T-helper 2 cell treated with Interferon-gamma antibody and Interleukin-4, amounts not matched to agents 5 μg/mL and 100 μg/mL, for 36 hours (primary cell): ENCODE data around the gene GATA5.
"Not testable (repeated sequence)": the region's sequence is repeated elsewhere in the genome, so short reads cannot be mapped to it uniquely, and the experiment has no call there.

Experiments used
- DNase-seq: peaks from one replicate; pipeline ENCODE4 v3.0.0; 2021; ENCODE audit warnings: low spot score
- H3K27ac Mint-ChIP-seq: one replicate; pipeline ENCODE4 v1.8.0; 2021; ENCODE audit warnings: mild to moderate bottlenecking, mixed read lengths
- H3K27me3 Mint-ChIP-seq: one replicate; pipeline ENCODE4 v1.8.0; 2021; ENCODE audit warnings: low read depth, mixed read lengths
- H3K36me3 Mint-ChIP-seq: one replicate; pipeline ENCODE4 v1.8.0; 2021; ENCODE audit warnings: low read depth, mixed read lengths
- H3K4me1 Mint-ChIP-seq: one replicate; pipeline ENCODE4 v1.8.0; 2021; ENCODE audit warnings: low read depth, mixed read lengths
- H3K4me3 Mint-ChIP-seq: one replicate; pipeline ENCODE4 v1.8.0; 2022; ENCODE audit warnings: mild to moderate bottlenecking, moderate library complexity, mixed read lengths
- H3K9me3 Mint-ChIP-seq: one replicate; pipeline ENCODE4 v1.8.0; 2021; ENCODE audit warnings: mixed read lengths

GATA5 gene

DNA sequence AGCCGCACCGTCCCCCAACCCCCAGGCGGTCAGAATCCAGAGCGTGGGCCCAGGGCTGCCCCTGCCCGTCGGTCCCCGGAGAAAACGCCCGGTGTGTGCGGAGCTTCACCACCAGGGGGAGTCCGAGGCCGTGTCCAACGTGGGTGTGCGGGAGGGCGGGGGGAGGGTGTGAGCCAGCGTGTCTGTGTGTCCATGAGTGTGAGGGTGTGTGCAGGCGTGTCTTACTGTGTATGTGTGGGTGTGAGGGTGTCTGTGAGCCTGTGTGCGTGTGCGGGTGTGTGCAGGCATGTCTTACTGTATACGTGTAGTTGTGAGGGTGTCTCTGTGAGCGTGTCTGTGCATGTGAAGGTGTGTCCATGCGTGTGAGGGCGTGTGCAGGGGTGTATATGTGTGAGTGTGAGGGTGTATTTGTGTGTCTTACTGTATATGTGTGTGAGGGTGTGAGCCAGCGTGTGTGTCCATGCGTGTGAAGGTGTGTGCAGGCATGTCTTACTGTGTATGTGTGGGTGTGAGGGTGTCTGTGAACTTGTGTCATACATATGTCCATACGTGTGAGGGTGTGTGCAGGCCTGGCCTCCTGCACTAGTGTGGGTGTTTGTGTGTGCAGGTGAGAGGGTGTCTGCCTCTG lies 24.6 kb upstream of the GATA5 start:
- no peaks in the 10 kb centered on the region for H3K9me3 Mint-ChIP-seq
- DNase-seq: peak; percentile 69
- H3K27me3 Mint-ChIP-seq: no peaks in the 10 kb centered on the region
- H3K27ac Mint-ChIP-seq: peak overlapping the region; percentile 79
- no peaks in the 10 kb centered on the region for H3K36me3 Mint-ChIP-seq
- peaks cover 18% of the 10 kb centered on the region for H3K4me1 Mint-ChIP-seq
- no peak overlapping the region for H3K4me3 Mint-ChIP-seq

DNA sequence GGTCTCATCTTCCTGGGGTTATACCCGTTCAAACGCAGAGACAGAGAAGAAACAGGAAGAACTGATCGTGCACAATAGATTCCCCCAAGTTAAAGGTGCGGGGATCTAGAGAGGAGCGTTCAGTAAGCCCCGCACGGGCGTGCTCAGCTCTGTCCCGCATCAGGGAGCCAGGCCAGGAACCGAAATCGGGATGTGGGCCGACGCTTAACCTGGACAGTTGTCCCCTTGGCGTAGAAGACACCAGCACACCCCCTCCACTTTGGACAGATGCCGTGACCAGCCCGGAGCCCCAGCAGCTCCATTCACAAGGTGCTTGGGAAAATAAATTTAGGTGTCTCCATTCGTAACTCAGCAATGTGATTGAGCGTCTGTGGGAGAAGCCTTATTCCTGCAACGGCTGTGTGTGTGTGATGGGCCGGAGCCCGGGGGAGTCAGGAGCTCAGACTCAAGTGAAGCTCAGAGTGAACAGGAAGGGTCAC lies 24.0 kb upstream of the GATA5 start:
- Mint-ChIP-seq H3K9me3 (no peaks in the 10 kb centered on the region), H3K4me1 (peaks cover 18% of the 10 kb centered on the region), H3K4me3 (no peak overlapping the region), H3K27me3 (no peaks in the 10 kb centered on the region), H3K27ac (no peak overlapping the region), H3K36me3 (no peaks in the 10 kb centered on the region)
- DNase-seq: no peak

DNA sequence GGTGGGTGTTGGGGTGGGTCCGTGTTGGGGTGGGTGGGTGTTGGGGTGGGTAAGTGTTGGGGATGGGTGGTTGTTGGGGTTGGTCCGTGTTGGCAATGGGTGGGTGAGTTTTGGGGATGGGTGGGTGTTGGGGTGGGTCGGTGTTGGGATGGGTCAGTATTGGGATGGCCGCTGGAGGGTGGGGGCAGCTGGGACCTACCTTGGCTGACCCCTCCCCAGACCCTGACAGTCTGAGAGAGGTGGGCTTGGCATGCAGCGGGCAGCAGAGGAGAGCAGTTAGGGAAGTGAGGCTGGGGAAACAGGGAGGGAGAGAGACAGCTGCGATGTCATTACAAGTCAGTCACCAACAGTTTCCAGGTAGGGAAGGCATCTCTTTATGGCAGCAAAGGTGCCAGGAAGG lies 23.1 kb upstream of the GATA5 start:
- H3K27ac Mint-ChIP-seq: no peak overlapping the region
- peaks cover 18% of the 10 kb centered on the region for H3K4me1 Mint-ChIP-seq
- no peaks in the 10 kb centered on the region for H3K36me3 Mint-ChIP-seq
- H3K9me3 Mint-ChIP-seq: no peaks in the 10 kb centered on the region
- H3K4me3 Mint-ChIP-seq: no peak overlapping the region
- no peak for DNase-seq
- no peaks in the 10 kb centered on the region for H3K27me3 Mint-ChIP-seq

DNA sequence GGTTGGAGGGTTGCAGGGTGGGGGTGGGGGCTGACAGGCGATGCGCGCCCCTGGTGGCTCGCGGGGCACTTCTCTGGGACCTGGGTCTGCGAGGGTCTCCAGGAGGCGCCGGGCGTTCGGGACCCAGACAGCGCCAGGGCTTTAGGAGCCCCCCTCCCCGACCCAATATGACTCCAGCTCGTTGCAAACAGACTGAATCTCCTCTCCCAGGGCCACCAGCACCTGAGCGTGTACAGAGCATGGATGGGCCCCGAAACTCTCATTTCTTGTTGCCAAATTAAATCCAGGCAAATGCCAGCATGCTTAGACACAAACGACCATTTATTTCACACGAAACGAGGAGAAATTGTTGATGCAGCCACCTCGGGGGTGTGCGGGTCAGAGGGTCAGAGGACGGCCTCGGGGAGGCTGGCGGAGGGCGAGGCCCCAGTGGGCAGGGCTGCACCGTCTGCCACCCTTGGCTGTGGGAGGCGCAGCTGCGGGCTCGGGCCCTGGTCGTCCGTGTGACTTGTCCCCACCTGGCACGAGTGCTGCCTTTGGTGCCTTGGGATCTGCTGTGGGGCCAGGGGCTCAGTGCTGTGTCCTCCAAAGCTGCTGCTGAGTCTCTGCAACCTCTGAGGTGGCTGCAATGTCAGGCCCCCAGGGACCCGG lies 20.9 kb upstream of the GATA5 start:
- H3K36me3 Mint-ChIP-seq: no peaks in the 10 kb centered on the region
- H3K4me3 Mint-ChIP-seq: no peak overlapping the region
- peak overlapping the region; percentile 31 for H3K27ac Mint-ChIP-seq
- no peaks in the 10 kb centered on the region for H3K27me3 Mint-ChIP-seq
- peaks cover 11% of the 10 kb centered on the region for H3K4me1 Mint-ChIP-seq
- DNase-seq: no peak
- H3K9me3 Mint-ChIP-seq: no peaks in the 10 kb centered on the region

DNA sequence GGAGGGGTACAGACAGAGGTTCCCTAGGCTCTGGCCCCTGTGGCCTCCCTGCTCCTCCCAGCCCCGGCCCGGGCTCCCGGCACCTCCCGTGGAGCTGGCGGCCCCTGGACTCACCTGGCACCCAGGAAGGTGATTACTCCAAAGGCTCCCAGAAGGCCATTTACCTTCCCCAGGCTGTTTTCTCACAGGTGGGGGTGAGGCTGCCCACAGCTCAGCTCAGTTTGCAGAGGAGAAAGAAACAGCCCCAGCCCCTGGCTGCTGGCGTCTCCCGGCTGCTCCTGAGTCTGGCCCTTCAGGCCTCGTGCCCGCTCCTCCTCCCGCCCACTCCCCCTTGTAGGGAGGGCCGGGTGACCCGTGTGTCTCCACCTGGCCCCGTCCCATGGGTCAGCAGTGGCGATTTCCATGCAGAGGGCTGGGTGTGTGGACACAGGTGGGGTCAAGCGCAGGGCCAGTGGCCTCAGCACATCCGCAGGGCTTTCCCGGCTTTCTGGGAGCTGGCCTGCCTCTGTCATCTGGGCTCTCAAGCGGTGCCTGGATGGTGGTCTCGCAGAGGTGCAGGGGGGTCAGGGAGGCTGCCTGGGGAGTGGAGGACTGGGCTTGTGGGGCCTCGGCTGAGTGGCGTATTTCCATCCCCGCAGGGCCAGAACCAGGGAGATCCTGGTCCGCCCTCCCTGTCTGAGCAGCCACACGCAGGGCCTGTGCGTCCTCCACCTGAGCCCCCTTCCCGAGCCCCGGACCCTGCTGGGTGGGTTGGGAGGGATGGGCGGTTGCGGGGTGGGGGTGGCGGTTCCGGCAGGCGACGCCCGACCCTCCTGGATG lies 20.2 kb upstream of the GATA5 start:
- Mint-ChIP-seq H3K9me3 (no peaks in the 10 kb centered on the region), H3K4me3 (no peak overlapping the region), H3K27ac (no peak overlapping the region), H3K36me3 (no peaks in the 10 kb centered on the region), H3K27me3 (no peaks in the 10 kb centered on the region), H3K4me1 (peaks cover 7% of the 10 kb centered on the region)
- DNase-seq: no peak

DNA sequence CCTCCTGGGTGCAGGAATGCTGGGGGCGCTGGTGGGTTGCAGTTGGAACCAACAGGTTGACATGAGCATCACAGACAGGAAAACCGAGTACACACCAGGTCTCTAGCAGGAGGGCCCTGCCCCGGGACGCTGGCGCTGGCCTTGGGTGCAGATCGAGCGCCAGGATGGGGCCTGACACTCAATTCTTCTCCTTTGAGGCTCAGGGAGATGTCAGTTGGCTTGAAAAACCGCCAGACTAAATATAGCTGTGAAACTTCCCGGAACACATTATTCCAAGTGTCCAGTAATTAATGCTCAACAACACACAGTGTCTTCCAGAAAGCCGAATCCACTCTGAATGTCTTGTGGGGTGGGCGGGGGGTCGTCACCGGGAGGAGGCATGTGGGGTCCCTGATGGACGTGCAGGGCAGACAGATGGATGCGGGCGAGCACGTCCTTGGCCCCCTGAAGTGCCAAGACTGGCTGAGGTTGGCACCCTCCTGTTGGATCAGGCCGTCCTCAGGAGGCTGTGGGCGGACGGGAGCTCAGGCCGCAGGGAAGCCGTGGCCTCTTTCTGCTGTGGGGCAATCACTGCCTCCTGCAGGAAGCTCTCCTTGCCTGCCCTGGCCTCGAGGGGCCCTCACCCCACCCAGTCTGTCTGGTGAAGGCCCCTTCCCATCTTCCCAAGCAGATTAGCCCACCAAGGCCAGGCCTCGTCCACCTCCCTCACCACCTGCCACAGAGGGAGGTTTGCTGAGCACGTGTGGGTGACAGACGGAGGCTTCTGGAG lies 19.4 kb upstream of the GATA5 start:
- Mint-ChIP-seq H3K27me3 (no peaks in the 10 kb centered on the region), H3K36me3 (no peaks in the 10 kb centered on the region), H3K4me1 (no peaks in the 10 kb centered on the region), H3K4me3 (no peak overlapping the region), H3K9me3 (no peaks in the 10 kb centered on the region), H3K27ac (no peak overlapping the region)
- DNase-seq: no peak

DNA sequence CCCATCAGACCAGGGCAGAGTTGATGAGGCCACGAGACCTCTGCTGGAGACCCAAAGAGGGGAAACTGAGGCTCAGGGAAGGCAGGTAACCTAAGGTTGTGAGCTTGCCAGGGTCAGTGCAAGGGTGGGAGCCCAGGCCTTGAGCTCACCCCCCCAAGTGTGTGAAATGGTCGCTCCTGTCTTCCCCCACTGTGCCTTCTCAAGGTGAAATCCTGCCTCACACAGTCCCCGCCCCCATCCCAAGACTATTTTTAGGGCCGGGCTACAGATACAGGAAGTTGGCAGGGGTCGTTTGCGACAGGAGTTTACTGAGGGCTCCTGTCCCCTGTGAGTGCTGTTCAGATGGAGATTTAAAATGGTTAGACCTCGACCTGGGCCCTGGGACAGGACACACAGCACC lies 18.7 kb upstream of the GATA5 start:
- H3K36me3 Mint-ChIP-seq: no peaks in the 10 kb centered on the region
- H3K4me3 Mint-ChIP-seq: no peak overlapping the region
- H3K4me1 Mint-ChIP-seq: no peaks in the 10 kb centered on the region
- H3K27me3 Mint-ChIP-seq: no peaks in the 10 kb centered on the region
- H3K9me3 Mint-ChIP-seq: no peaks in the 10 kb centered on the region
- no peak for DNase-seq
- H3K27ac Mint-ChIP-seq: no peak overlapping the region

DNA sequence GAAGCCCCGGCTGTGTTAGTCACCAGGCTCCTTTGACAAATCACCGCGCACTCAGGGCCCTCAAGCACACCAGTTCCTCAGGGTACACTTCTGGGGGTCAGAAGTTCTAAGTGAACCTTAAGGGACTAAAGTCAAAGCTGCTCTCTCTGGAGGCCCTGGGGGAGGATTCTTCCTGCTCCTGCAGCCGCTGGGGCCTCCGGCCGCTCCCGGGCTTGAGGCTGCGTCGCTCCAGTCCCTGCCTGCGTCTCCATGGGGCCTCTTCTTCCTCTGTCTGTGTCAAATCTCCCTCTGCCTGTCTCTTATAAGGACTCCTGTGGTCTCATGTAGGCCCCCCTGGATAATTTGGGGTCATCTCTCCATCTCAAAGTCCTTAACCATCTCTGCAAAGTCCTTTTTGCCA lies 18.1 kb upstream of the GATA5 start:
- no peaks in the 10 kb centered on the region for H3K9me3 Mint-ChIP-seq
- H3K27me3 Mint-ChIP-seq: peaks cover 1% of the 10 kb centered on the region
- no peaks in the 10 kb centered on the region for H3K4me1 Mint-ChIP-seq
- H3K4me3 Mint-ChIP-seq: no peak overlapping the region
- H3K36me3 Mint-ChIP-seq: no peaks in the 10 kb centered on the region
- no peak overlapping the region for H3K27ac Mint-ChIP-seq
- no peak for DNase-seq

DNA sequence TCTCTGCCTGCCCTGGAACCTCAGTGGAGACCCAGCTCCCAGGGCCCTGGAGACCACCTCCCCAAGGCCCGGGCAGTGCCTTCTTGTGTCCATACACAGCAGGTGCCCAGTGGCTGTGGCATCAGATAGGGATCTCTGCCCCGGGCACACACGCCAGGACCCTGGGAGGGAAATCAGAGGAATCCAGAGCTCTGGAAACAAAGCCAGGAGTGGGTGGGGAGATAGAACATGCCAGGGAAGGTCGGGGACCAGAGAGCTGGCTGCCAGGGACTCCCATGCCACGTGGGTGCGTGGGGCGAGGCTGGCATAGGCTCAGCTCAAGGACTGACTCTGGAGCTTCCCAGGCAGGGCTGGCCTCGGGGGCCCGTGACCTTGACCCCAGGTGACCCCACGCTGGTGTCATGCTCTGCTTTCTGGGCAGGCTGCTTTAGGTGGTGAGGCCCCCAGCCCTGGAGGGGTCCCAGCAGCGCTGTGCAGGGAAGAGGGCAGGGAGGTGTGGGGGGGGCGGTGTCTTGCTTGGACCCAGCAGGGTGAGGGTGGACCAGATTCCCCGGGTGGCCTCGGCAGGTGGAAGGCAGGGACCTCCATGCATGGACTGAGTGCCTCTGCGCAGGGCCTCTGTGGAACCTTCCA lies 17.6 kb upstream of the GATA5 start:
- no peak overlapping the region for H3K27ac Mint-ChIP-seq
- no peaks in the 10 kb centered on the region for H3K36me3 Mint-ChIP-seq
- H3K9me3 Mint-ChIP-seq: no peaks in the 10 kb centered on the region
- H3K4me3 Mint-ChIP-seq: no peak overlapping the region
- no peaks in the 10 kb centered on the region for H3K4me1 Mint-ChIP-seq
- DNase-seq: no peak
- peaks cover 7% of the 10 kb centered on the region for H3K27me3 Mint-ChIP-seq

DNA sequence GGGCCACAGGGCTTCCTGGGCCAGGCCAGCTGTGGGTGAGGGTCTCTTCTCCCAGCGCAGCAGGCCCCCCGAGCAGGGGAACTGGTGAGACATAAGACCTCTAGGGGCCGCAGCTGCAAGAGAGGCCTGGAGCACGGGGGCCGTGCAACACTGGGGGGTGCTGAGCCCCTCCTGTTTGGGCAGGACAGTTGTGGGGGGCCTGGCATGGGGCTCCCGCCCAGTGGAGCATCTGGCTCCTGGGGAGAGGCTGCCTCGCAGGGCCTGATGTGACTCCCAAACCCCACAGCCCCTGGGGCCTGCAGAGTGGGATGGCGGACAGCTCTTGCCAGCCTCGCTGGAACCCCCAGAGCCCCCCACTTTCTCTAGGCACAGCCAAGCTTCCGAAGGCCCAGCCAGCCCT lies 16.9 kb upstream of the GATA5 start:
- no peak overlapping the region for H3K4me3 Mint-ChIP-seq
- H3K36me3 Mint-ChIP-seq: no peaks in the 10 kb centered on the region
- H3K9me3 Mint-ChIP-seq: no peaks in the 10 kb centered on the region
- H3K27ac Mint-ChIP-seq: no peak overlapping the region
- H3K27me3 Mint-ChIP-seq: peaks cover 9% of the 10 kb centered on the region
- H3K4me1 Mint-ChIP-seq: no peaks in the 10 kb centered on the region
- DNase-seq: no peak

DNA sequence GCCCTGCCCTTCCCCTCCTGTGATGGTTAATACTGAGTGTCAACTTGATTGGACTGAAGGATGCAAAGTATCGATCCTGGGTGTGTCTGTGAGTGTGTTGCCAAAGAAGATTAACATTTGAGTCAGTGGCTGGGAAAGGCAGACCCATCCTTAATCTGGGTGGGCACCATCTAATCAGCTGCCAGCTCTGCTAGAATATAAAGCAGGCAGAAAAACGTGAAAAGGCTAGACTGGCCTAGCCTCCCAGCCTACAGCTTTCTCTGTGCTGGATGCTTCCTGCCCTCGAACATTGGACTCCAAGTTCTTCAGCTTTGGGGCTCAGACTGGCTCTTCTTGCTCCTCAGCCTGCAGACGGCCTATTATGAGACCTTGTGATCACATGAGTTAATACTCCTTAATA lies 15.0 kb upstream of the GATA5 start:
- H3K9me3 Mint-ChIP-seq, DNase-seq, H3K4me1 Mint-ChIP-seq, H3K4me3 Mint-ChIP-seq, H3K36me3 Mint-ChIP-seq, H3K27ac Mint-ChIP-seq: not testable (repeated sequence)
- H3K27me3 Mint-ChIP-seq: peaks cover 25% of the 10 kb centered on the region

DNA sequence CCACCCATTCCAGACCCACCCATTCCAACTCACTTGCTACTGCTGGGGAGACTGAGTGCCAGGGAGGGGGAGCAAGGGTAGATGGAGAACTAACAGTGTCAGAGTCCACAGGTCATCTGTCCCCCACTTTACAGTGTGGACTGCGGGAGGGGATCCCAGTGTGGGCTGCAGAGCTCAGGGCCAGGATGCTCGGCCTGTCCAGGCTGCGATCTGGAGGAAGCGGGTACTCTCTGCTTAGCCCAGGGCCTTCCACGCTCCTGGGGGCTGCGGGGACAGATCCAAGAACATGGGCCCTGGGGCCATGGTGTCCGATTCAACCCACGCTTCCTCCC lies 14.1 kb upstream of the GATA5 start:
- Mint-ChIP-seq H3K36me3 (no peaks in the 10 kb centered on the region), H3K27ac (no peak overlapping the region), H3K4me3 (no peak overlapping the region), H3K4me1 (no peaks in the 10 kb centered on the region), H3K27me3 (peaks cover 29% of the 10 kb centered on the region), H3K9me3 (no peaks in the 10 kb centered on the region)
- no peak for DNase-seq

DNA sequence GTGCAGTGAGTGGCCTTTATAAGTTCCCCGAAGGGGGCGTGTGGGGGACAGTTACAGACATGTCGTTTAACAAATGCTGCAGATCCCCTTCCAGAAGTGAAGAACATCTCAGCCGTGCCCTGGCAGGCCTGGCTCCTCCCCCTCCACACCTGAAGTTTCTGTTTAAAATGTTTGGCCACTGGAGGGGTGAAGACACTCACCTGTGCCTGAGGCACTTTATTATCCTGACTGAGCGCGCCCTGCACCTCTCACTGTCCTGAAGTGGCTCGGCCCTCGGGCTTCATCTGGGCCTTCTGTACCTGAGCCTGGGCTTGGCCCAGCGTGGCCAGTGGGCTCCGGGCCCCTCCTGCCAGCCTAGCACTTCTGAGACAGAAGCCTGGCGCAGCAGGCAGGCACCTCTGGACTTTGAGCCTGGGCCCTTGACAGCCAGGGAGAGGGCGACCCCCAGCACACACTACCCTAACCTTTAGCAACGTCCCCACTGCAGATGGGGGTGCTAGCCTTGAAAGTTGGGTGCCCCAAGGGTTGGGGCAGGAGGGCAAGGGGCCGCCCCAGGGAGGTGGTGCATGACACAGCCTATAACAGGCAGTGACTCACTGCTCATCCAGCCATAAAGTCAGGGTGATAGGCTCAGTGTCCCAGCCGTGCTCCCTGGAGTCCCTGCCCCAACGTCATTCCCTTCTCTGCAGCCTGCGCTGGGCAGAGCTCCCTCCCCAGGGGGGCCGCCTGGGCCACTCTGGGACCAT lies 13.6 kb upstream of the GATA5 start:
- no peaks in the 10 kb centered on the region for H3K36me3 Mint-ChIP-seq
- H3K4me3 Mint-ChIP-seq: no peak overlapping the region
- peaks cover 29% of the 10 kb centered on the region for H3K27me3 Mint-ChIP-seq
- no peaks in the 10 kb centered on the region for H3K9me3 Mint-ChIP-seq
- no peak for DNase-seq
- no peaks in the 10 kb centered on the region for H3K4me1 Mint-ChIP-seq
- no peak overlapping the region for H3K27ac Mint-ChIP-seq
